Measurements from ENCODE around the gene ZNF593OS. TPM values are rescaled to one million over a fixed set of nuclear protein-coding genes. Genes with fewer than 3 reads are reported as not detected.

The ZNF593OS gene
- total and polyA plus RNA-seq, 10 of the 15 experiments (the other 5 are each of a cell fraction or from before 2014, with no cell fraction given) = 0.16 to 1.7 (median 0.59) TPM; not detected in 6

- TF ChIP-seq BCL3 (IDR thresholded peaks at IDR 0.05; ENCODE audit: borderline replicate concordance, insufficient read depth, low read depth, low read length, poor library complexity, severe bottlenecking) (no peak), IKZF2 (IDR thresholded peaks at IDR 0.05) (no peak)
Observed at GRCh38 chr1:26184086-26184485, 12.5 kb upstream of the ZNF593OS start (continued).

- no peak for ATAC-seq
- no peak overlapping the region for H3K27ac ChIP-seq (ENCODE audit: control insufficient read depth, insufficient read depth)
- 62% methylated on average over 7 of the region's 7 CpGs for WGBS (ENCODE audit: insufficient coverage, insufficient replicate concordance, low lambda C conversion rate, missing lambda C conversion rate)
- intact Hi-C loops (cut with micrococcal nuclease; ENCODE audit: unreplicated experiment) (no loop called here), in situ Hi-C loops (cut with MboI) (no loop called here)
- no peak overlapping the region for H3K4me3 ChIP-seq
- no peaks in the 10 kb centered on the region for H3K27me3 ChIP-seq (replicated peaks in 1 of 2; ENCODE audit: control insufficient read depth in 2 of 2, insufficient read depth in 2 of 2, low read length in 1 of 2)
- no peak overlapping the region for H2AFZ ChIP-seq (ENCODE audit: control insufficient read depth, low read depth, low read length)
- H3K4me2 ChIP-seq (ENCODE audit: control insufficient read depth, insufficient read depth) = no peak overlapping the region
- ChIA-PET CTCF (no interaction called here), POLR2A (no interaction called here), SMC1A (ENCODE audit: uncharacterized antibody, unreplicated experiment) (no interaction called here), RAD21 (ENCODE audit: unreplicated experiment) (interaction anchor here (0.6 kb wide), 1 partner anchor 13 kb away, joined by 3 read pairs; the partner anchor contains the start of gene ZNF593)
- H3K36me3 ChIP-seq (ENCODE audit: control insufficient read depth in 2 of 2, insufficient read depth in 2 of 2, low read length in 1 of 2) = no peaks in the 10 kb centered on the region
- no TSS peak for BruUV-seq (replicated peaks)
- no peaks in the 10 kb centered on the region for H3K79me2 ChIP-seq (ENCODE audit: control insufficient read depth, insufficient read depth, low read length)
- H3K9ac ChIP-seq (ENCODE audit: control insufficient read depth, insufficient read depth, low read length) = no peak overlapping the region
- TF ChIP-seq ZNF274 (IDR thresholded peaks at IDR 0.05; ENCODE audit: insufficient read depth, insufficient read length) = no peak
- TF ChIP-seq MAX (IDR thresholded peaks at IDR 0.05; ENCODE audit: low read depth, low read length) = no peak
- no peak for TF ChIP-seq CUX1 (IDR thresholded peaks at IDR 0.05; ENCODE audit: insufficient replicate concordance, low read depth, low read length)
- TF ChIP-seq CEBPB (IDR thresholded peaks at IDR 0.05; ENCODE audit: borderline replicate concordance in 1 of 2, low read depth in 2 of 2, low read length in 2 of 2) = no peak
- no peak for TF ChIP-seq PAX5 (IDR thresholded peaks at IDR 0.05; ENCODE audit: borderline replicate concordance, low read depth, low read length)
- no peak for TF ChIP-seq CHD2 (IDR thresholded peaks at IDR 0.05; ENCODE audit: borderline replicate concordance, low read depth, low read length)
- no peak for TF ChIP-seq SRF (IDR thresholded peaks at IDR 0.05; ENCODE audit: low read depth in 2 of 2, low read length in 2 of 2)
- TF ChIP-seq KAT2A (conservative IDR thresholded peaks at IDR 0.05; ENCODE audit: control insufficient read depth, low read depth, low read length) = no peak
- no peak for FAIRE-seq
- no peaks in the 10 kb centered on the region for H3K9me3 ChIP-seq (replicated peaks; ENCODE audit: control insufficient read depth, insufficient read depth, low read length)
- DNase-seq (ENCODE audit: low read depth, low spot score) = no peak
- no peaks in the 10 kb centered on the region for H4K20me1 ChIP-seq (ENCODE audit: control insufficient read depth, insufficient read depth)
- H3K4me1 ChIP-seq (ENCODE audit: control insufficient read depth, insufficient read depth, low read length) = peaks cover 10% of the 10 kb centered on the region
Observed at GRCh38 chr1:26182383-26182696, 10.7 kb upstream of the ZNF593OS start.

All from GM12878 (cell line).